IPS-11a (cell line): Measurements from ENCODE around the gene ELOVL1.
"Not testable (repeated sequence)": the region's sequence is repeated elsewhere in the genome, so short reads cannot be mapped to it uniquely, and the experiment has no call there.

Experiments
- H3K4me3 ChIP-seq: one replicate; pipeline ENCODE4 v1.5.1; 2013; ENCODE audit warnings: low read depth, low read length, control low read depth

ELOVL1 gene

GRCh38 chr1:43367904-43368645 lies at the start of gene ELOVL1:
Gene ELOVL1, minus strand, starts transcription at chr1:43368011. Its CDS starts 2,402 bp downstream, at chr1:43365609.
- H3K4me3 ChIP-seq: peak within 1 kb of the TSS; percentile 72

GRCh38 chr1:43415901-43416300 lies 48.1 kb upstream of the ELOVL1 start:
- no peak overlapping the region for H3K4me3 ChIP-seq

GRCh38 chr1:43414634-43415223 lies 46.9 kb upstream of the ELOVL1 start:
- H3K4me3 ChIP-seq: no peak overlapping the region

GRCh38 chr1:43413426-43413825 lies 45.6 kb upstream of the ELOVL1 start:
- H3K4me3 ChIP-seq: not testable (repeated sequence)

GRCh38 chr1:43410571-43410970 lies 42.8 kb upstream of the ELOVL1 start:
- H3K4me3 ChIP-seq: no peak overlapping the region

GRCh38 chr1:43405876-43406234 lies 38.0 kb upstream of the ELOVL1 start:
- H3K4me3 ChIP-seq: no peak overlapping the region

- H3K4me3 ChIP-seq: no peak overlapping the region
These were observed 37.5 kb upstream of the ELOVL1 start for GRCh38 chr1:43405219-43405875.

- no peak overlapping the region for H3K4me3 ChIP-seq
These were observed 36.5 kb upstream of the ELOVL1 start for GRCh38 chr1:43404353-43404752.

GRCh38 chr1:43402089-43402865 lies 34.5 kb upstream of the ELOVL1 start:
- no peak overlapping the region for H3K4me3 ChIP-seq

GRCh38 chr1:43400441-43400840 lies 32.6 kb upstream of the ELOVL1 start:
- H3K4me3 ChIP-seq: not testable (repeated sequence)

GRCh38 chr1:43398227-43398626 lies 30.4 kb upstream of the ELOVL1 start:
- H3K4me3 ChIP-seq: no peak overlapping the region

GRCh38 chr1:43396059-43396458 lies 28.2 kb upstream of the ELOVL1 start:
- H3K4me3 ChIP-seq: no peak overlapping the region

GRCh38 chr1:43395523-43395922 lies 27.7 kb upstream of the ELOVL1 start:
- no peak overlapping the region for H3K4me3 ChIP-seq

- no peak overlapping the region for H3K4me3 ChIP-seq
These were observed 24.9 kb upstream of the ELOVL1 start for GRCh38 chr1:43392702-43393101.

GRCh38 chr1:43389326-43390313 lies 21.8 kb upstream of the ELOVL1 start, which contains the start of the genes MED8 and SZT2:
Gene MED8, minus strand, starts transcription at chr1:43389800. Its CDS starts 36 bp downstream, at chr1:43389764.
Gene SZT2, plus strand, starts transcription at chr1:43389899. Its CDS starts 70 bp downstream, at chr1:43389969.
- H3K4me3 ChIP-seq: peak within 1 kb of the TSS; percentile 91

- peak overlapping the region; percentile 91 for H3K4me3 ChIP-seq
These were observed 20.8 kb upstream of the ELOVL1 start for GRCh38 chr1:43388613-43389012.

- no peak overlapping the region for H3K4me3 ChIP-seq
These were observed 20.3 kb upstream of the ELOVL1 start for GRCh38 chr1:43387976-43388599.

GRCh38 chr1:43386676-43387075 lies 18.9 kb upstream of the ELOVL1 start:
- H3K4me3 ChIP-seq: no peak overlapping the region

- no peak overlapping the region for H3K4me3 ChIP-seq
These were observed 15.6 kb upstream of the ELOVL1 start for GRCh38 chr1:43383449-43383848.
